GM23248 (cell line): Measurements from ENCODE around the gene AMBRA1.

ENCODE experiments used
- EZH2 ChIP-seq: fragments of 200-600 bp; sonication (generic); IDR thresholded peaks from 2 replicates; pipeline ENCODE4 v1.6.1; 2018; ENCODE audit warnings: antibody characterized with exemption, mild to moderate bottlenecking; ENCODE audit not compliant: insufficient read depth, poor library complexity, severe bottlenecking
- EZH2phosphoT487 ChIP-seq: fragments of 200-600 bp; sonication (generic); IDR thresholded peaks from 2 replicates; pipeline ENCODE4 v1.6.1; 2018; ENCODE audit warnings: antibody characterized with exemption, moderate library complexity, mild to moderate bottlenecking, low read depth; ENCODE audit not compliant: insufficient read depth

GRCh38 chr11:46461461-46461927 is 132.3 kb downstream of the AMBRA1 start:
- TF ChIP-seq EZH2phosphoT487 (no peak), EZH2 (no peak)
